Measurements from ENCODE around the gene NUDCD3.
"Not testable (repeated sequence)": the region's sequence is repeated elsewhere in the genome, so short reads cannot be mapped to it uniquely, and the experiment has no call there.

NUDCD3 gene

GRCh38 chr7:44519546-44519945 lies 29.1 kb upstream of the NUDCD3 start:
- H3K36me3 ChIP-seq = no peaks in the 10 kb centered on the region
- H4K20me1 ChIP-seq = no peaks in the 10 kb centered on the region; a peak in 1 of 22 replicates
- peaks cover 4 to 9% (median 6%) of the 10 kb centered on the region in 11 experiments; a peak in 19 of 22 replicates for H3K9me3 ChIP-seq (replicated peaks in 1 of 11)
- H3K4me2 ChIP-seq = no peak overlapping the region
- H3K27me3 ChIP-seq = no peaks in the 10 kb centered on the region
- no peak overlapping the region for H3K4me3 ChIP-seq
- no peak overlapping the region for H3K9ac ChIP-seq
- H3K4me1 ChIP-seq = peaks cover 0 to 15% (median 4%) of the 10 kb centered on the region in 10 experiments; a peak in 9 of 20 replicates
- TF ChIP-seq Cebpa-rat (IDR thresholded peaks at IDR 0.05) = no peak
- H3K27ac ChIP-seq = no peak overlapping the region

GRCh38 chr7:44518761-44519160 lies 28.3 kb upstream of the NUDCD3 start:
- no peak overlapping the region for H3K27ac ChIP-seq
- H3K36me3 ChIP-seq = no peaks in the 10 kb centered on the region
- H3K4me2 ChIP-seq = no peak overlapping the region
- H3K27me3 ChIP-seq = no peaks in the 10 kb centered on the region
- H3K4me1 ChIP-seq = peaks cover 0 to 15% (median 4%) of the 10 kb centered on the region in 10 experiments; a peak in 9 of 20 replicates
- H4K20me1 ChIP-seq = no peaks in the 10 kb centered on the region; a peak in 1 of 22 replicates
- H3K9ac ChIP-seq = no peak overlapping the region
- no peak overlapping the region for H3K4me3 ChIP-seq
- H3K9me3 ChIP-seq (replicated peaks in 1 of 11) = 0 out of 22 replicates have a peak, but pooled peaks cover 0 to 1% (median 0%) of the 10 kb centered on the region in 11 experiments
- TF ChIP-seq Cebpa-rat (IDR thresholded peaks at IDR 0.05) = no peak

GRCh38 chr7:44517175-44517574 lies 26.7 kb upstream of the NUDCD3 start:
- TF ChIP-seq Cebpa-rat (IDR thresholded peaks at IDR 0.05) = no peak
- Histone ChIP-seq H3K4me2 (no peak overlapping the region), H3K27me3 (no peaks in the 10 kb centered on the region), H3K9me3 (replicated peaks in 1 of 11) (no peaks in the 10 kb centered on the region), H3K4me3 (no peak overlapping the region), H3K27ac (no peak overlapping the region), H3K36me3 (no peaks in the 10 kb centered on the region), H3K4me1 (peaks cover 0 to 15% (median 4%) of the 10 kb centered on the region in 10 experiments; a peak in 9 of 20 replicates), H3K9ac (no peak overlapping the region), H4K20me1 (no peaks in the 10 kb centered on the region; a peak in 1 of 22 replicates)

GRCh38 chr7:44515590-44516268 lies 25.3 kb upstream of the NUDCD3 start:
- Histone ChIP-seq H3K4me1 (peaks cover 0 to 15% (median 4%) of the 10 kb centered on the region in 10 experiments; a peak in 9 of 20 replicates), H4K20me1 (no peaks in the 10 kb centered on the region; a peak in 1 of 22 replicates), H3K9me3 (replicated peaks in 1 of 11) (no peaks in the 10 kb centered on the region), H3K36me3 (no peaks in the 10 kb centered on the region), H3K9ac (peak overlapping the region in 2 of 11 experiments; percentile 7 to 11; a peak in 2 of 22 replicates), H3K4me3 (no peak overlapping the region), H3K27ac (peak overlapping the region in 2 of 11 experiments; percentile 41 to 63; a peak in 4 of 22 replicates), H3K27me3 (no peaks in the 10 kb centered on the region), H3K4me2 (peak overlapping the region in 5 of 11 experiments; percentile 10 to 82 (median 62); a peak in 8 of 22 replicates)
- no peak for TF ChIP-seq Cebpa-rat (IDR thresholded peaks at IDR 0.05)

- Histone ChIP-seq H3K4me3 (no peak overlapping the region), H3K36me3 (no peaks in the 10 kb centered on the region), H3K4me2 (no peak overlapping the region), H3K9me3 (replicated peaks in 1 of 11) (peaks cover 0 to 22% (median 17%) of the 10 kb centered on the region in 11 experiments; a peak in 17 of 22 replicates), H3K4me1 (peaks cover 0 to 33% (median 4%) of the 10 kb centered on the region in 10 experiments; a peak in 9 of 20 replicates), H3K9ac (no peak overlapping the region), H3K27ac (no peak overlapping the region), H4K20me1 (no peaks in the 10 kb centered on the region; a peak in 1 of 22 replicates), H3K27me3 (no peaks in the 10 kb centered on the region)
- TF ChIP-seq Cebpa-rat (IDR thresholded peaks at IDR 0.05) = no peak
These were observed 22.3 kb upstream of the NUDCD3 start for GRCh38 chr7:44512736-44513135.

GRCh38 chr7:44511863-44512468 lies 21.5 kb upstream of the NUDCD3 start:
- TF ChIP-seq Cebpa-rat (IDR thresholded peaks at IDR 0.05) = no peak
- Histone ChIP-seq H3K4me3 (no peak overlapping the region), H3K27ac (no peak overlapping the region), H3K9me3 (replicated peaks in 1 of 11) (peaks cover 3 to 30% (median 24%) of the 10 kb centered on the region in 11 experiments), H3K9ac (no peak overlapping the region), H3K4me2 (no peak overlapping the region), H3K4me1 (peaks cover 0 to 33% (median 4%) of the 10 kb centered on the region in 10 experiments; a peak in 9 of 20 replicates), H4K20me1 (no peaks in the 10 kb centered on the region; a peak in 1 of 22 replicates), H3K27me3 (no peaks in the 10 kb centered on the region), H3K36me3 (no peaks in the 10 kb centered on the region)

GRCh38 chr7:44511236-44511635 lies 20.8 kb upstream of the NUDCD3 start:
- Histone ChIP-seq H3K27me3 (no peaks in the 10 kb centered on the region), H3K4me1 (peaks cover 0 to 33% (median 4%) of the 10 kb centered on the region in 10 experiments; a peak in 9 of 20 replicates), H4K20me1 (no peaks in the 10 kb centered on the region), H3K9ac (no peak overlapping the region), H3K9me3 (replicated peaks in 1 of 11) (peaks cover 10 to 37% (median 32%) of the 10 kb centered on the region in 11 experiments), H3K36me3 (no peaks in the 10 kb centered on the region), H3K4me2 (no peak overlapping the region), H3K27ac (no peak overlapping the region), H3K4me3 (no peak overlapping the region)
- no peak for TF ChIP-seq Cebpa-rat (IDR thresholded peaks at IDR 0.05)

- H3K27ac ChIP-seq = peak overlapping the region in 3 of 11 experiments; percentile 24 to 48 (median 24); a peak in 3 of 22 replicates
These were observed 18.0 kb upstream of the NUDCD3 start for GRCh38 chr7:44508328-44509030.

GRCh38 chr7:44506592-44507288 lies 16.3 kb upstream of the NUDCD3 start:
- H4K20me1 ChIP-seq, H3K27me3 ChIP-seq, H3K4me3 ChIP-seq, H3K36me3 ChIP-seq, H3K4me2 ChIP-seq, H3K9ac ChIP-seq, H3K27ac ChIP-seq: not testable (repeated sequence)
- peaks cover 0 to 18% (median 0%) of the 10 kb centered on the region in 10 experiments; a peak in 4 of 20 replicates for H3K4me1 ChIP-seq
- H3K9me3 ChIP-seq (replicated peaks in 1 of 11) = peaks cover 16 to 53% (median 46%) of the 10 kb centered on the region in 11 experiments

More at GRCh38 chr7:44508328-44509030, 18.0 kb upstream of the NUDCD3 start:
- H4K20me1 ChIP-seq = no peaks in the 10 kb centered on the region
- H3K36me3 ChIP-seq = no peaks in the 10 kb centered on the region
- H3K27me3 ChIP-seq = no peaks in the 10 kb centered on the region
- TF ChIP-seq Cebpa-rat (IDR thresholded peaks at IDR 0.05) = no peak
- H3K9ac ChIP-seq = no peak overlapping the region
- peaks cover 0 to 18% (median 0%) of the 10 kb centered on the region in 10 experiments; a peak in 4 of 20 replicates for H3K4me1 ChIP-seq
- no peak overlapping the region for H3K4me3 ChIP-seq
- peaks cover 16 to 53% (median 46%) of the 10 kb centered on the region in 11 experiments for H3K9me3 ChIP-seq (replicated peaks in 1 of 11)
- peak overlapping the region in 2 of 11 experiments; percentile 38 to 66; a peak in 4 of 22 replicates for H3K4me2 ChIP-seq
